ENCODE results near the gene ODAPH. TPM values are rescaled to one million over a fixed set of nuclear protein-coding genes. Genes with fewer than 3 reads are reported as not detected.
"Not testable (repeated sequence)": the region's sequence is repeated elsewhere in the genome, so short reads cannot be mapped to it uniquely, and the experiment has no call there.

The ODAPH gene
- total and polyA plus RNA-seq, 2 of the 4 experiments (the other 2 are of a cell fraction) = not detected

DNA sequence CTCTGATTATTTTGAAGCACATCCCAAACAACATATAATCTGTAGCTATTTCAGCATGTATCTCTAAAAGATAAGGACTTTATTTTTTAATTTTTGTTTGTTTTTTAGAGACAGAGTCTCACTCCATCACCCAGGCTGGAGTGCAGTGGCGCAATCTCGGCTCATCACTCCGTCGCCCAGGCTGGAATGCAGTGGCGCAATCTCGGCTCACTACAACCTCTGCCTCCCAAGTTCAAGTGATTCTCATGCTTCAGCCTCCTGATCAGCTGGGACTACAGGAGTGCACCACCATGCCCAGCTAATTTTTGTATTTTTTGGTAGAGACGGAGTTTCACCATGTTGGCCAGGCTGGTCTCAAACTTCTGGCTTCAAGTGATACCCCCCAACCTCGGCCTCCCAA, 11.6 kb upstream of the ODAPH start:
- TF ChIP-seq CEBPB (IDR thresholded peaks at IDR 0.05; ENCODE audit: low read depth, low read length) = peak; percentile 81
- H3K9ac ChIP-seq (ENCODE audit: low read depth, low read length); H2AK5ac ChIP-seq (ENCODE audit: low read depth, low read length); H2BK5ac ChIP-seq (ENCODE audit: low read depth, low read length, poor library complexity, severe bottlenecking); H2BK120ac ChIP-seq (ENCODE audit: low read depth, low read length); H3K27me3 ChIP-seq (ENCODE audit: control insufficient read depth, insufficient read depth, low read length); dilution Hi-C loops (cut with HindIII; ENCODE audit: low sequenced_read_pairs, unreplicated experiment); H3K4ac ChIP-seq (ENCODE audit: low read depth, low read length); H2BK15ac ChIP-seq (ENCODE audit: low read depth, low read length); H3K14ac ChIP-seq (replicated peaks; ENCODE audit: low read depth, low read length); H3K4me3 ChIP-seq (ENCODE audit: insufficient read depth, low read depth, low read length); in situ Hi-C loops (cut with MboI; ENCODE audit: low sequenced_read_pairs); H2AK9ac ChIP-seq (replicated peaks; ENCODE audit: low read depth, low read length, poor library complexity); CTCF ChIA-PET; DNase-seq; H4K5ac ChIP-seq (ENCODE audit: low read depth, low read length); H3K4me2 ChIP-seq (ENCODE audit: low read depth, low read length); H3K18ac ChIP-seq (ENCODE audit: low read depth, low read length); H2AFZ ChIP-seq (replicated peaks; ENCODE audit: low read length, poor library complexity); H3K79me1 ChIP-seq (ENCODE audit: low read depth in 1 of 2, low read length in 2 of 2); H2BK20ac ChIP-seq (ENCODE audit: low read depth, low read length); BruUV-seq (replicated peaks); H3K4me1 ChIP-seq (ENCODE audit: control insufficient read depth, insufficient read depth, low read length); H3K56ac ChIP-seq (ENCODE audit: extremely low read depth, insufficient read depth, low read length); H3K36me3 ChIP-seq (ENCODE audit: control insufficient read depth, insufficient read depth, low read length); H4K91ac ChIP-seq (ENCODE audit: insufficient read depth, low read depth, low read length); H3K27ac ChIP-seq (ENCODE audit: insufficient read depth, low read length); H4K20me1 ChIP-seq (ENCODE audit: insufficient read depth, low read length); H3K9me3 ChIP-seq (ENCODE audit: control insufficient read depth, insufficient read depth, low read length); H3K23ac ChIP-seq (ENCODE audit: low read depth, low read length); POLR2A ChIA-PET (ENCODE audit: unreplicated experiment); intact Hi-C loops (cut with micrococcal nuclease); H3K9me1 ChIP-seq (ENCODE audit: insufficient read depth, low read length); H4K8ac ChIP-seq (ENCODE audit: low read depth in 2 of 2, low read length in 2 of 2): not testable (repeated sequence)
- WGBS, 2 experiments (ENCODE audit: extremely low coverage in 2 of 2, insufficient read length in 1 of 2) = no CpG with 5 or more reads among the region's 8 CpGs
- ATAC-seq (ENCODE audit: low read depth) = peak; percentile 28
